ENCODE data around the gene EXOG.

GRCh38 chr3:38565339-38566214 is 69.4 kb downstream of the EXOG start:
- TF ChIP-seq CTCF (optimal IDR thresholded peaks at IDR 0.05 in 1 of 3, IDR thresholded peaks at IDR 0.05 in 1 of 3, conservative IDR thresholded peaks at IDR 0.05 in 1 of 3; ENCODE audit: extremely low read depth in 1 of 3, insufficient read depth in 2 of 3, low read length in 3 of 3): no peak
- TF ChIP-seq EZH2 (IDR thresholded peaks at IDR 0.05; ENCODE audit: low read length): no peak
